Gastrocnemius medialis (tissue), 4 donors: ENCODE data around the gene DUSP3. TPM values are rescaled to one million over a fixed set of nuclear protein-coding genes. Genes with fewer than 3 reads are reported as not detected.

Experiments
- ATAC-seq, 2 donors: fragments of 150-250 bp; one replicate each; pipeline ENCODE4 v1.9.1; 2016
- DNase-seq, 2 donors: peaks; one replicate each; pipeline ENCODE4 v3.0.0-alpha.2; 2019
- H3K27ac ChIP-seq, 4 donors: fragments of 200-600 bp; sonication (generic); 1 replicate in 1 of 4; 2 replicates in 3 of 4; pipeline ENCODE4 v1.5.1; 2016 to 2018; ENCODE audit warnings: mild to moderate bottlenecking in 2 of 4, moderate library complexity in 1 of 4
- H3K27me3 ChIP-seq, 3 donors: fragments of 200-600 bp; sonication (generic) in 2 of 3; 1 replicate in 1 of 3; 2 replicates in 2 of 3; pipeline versions ENCODE4 v1.5.1 to v1.6.0; 2016 to 2019; ENCODE audit warnings: mild to moderate bottlenecking in 1 of 3, moderate library complexity in 1 of 3
- H3K36me3 ChIP-seq, 2 donors: fragments of 200-600 bp; sonication (generic) in 1 of 2; one replicate each; pipeline ENCODE4 v1.5.1; 2017 to 2018
- H3K4me1 ChIP-seq, 2 donors: fragments of 200-600 bp; sonication (generic) in 1 of 2; one replicate each; pipeline ENCODE4 v1.5.1; 2016 to 2017; ENCODE audit warnings: mild to moderate bottlenecking in 2 of 2
- H3K4me3 ChIP-seq, 4 donors: fragments of 200-600 bp; sonication (generic) in 3 of 4; 1 replicate in 1 of 4; 2 replicates in 3 of 4; pipeline ENCODE4 v1.5.1; 2016 to 2019; ENCODE audit warnings: mild to moderate bottlenecking in 2 of 4
- H3K9me3 ChIP-seq, 3 donors: fragments of 200-600 bp; sonication (generic) in 2 of 3; 1 replicate in 1 of 3; 2 replicates in 2 of 3; pipeline ENCODE4 v1.5.1; 2016 to 2019
- POLR2A ChIP-seq, 2 donors: fragments of 450-650 bp; IDR thresholded peaks; one replicate each; pipeline ENCODE4 v1.6.1; 2017; ENCODE audit warnings: antibody characterized with exemption in 2 of 2, mild to moderate bottlenecking in 2 of 2, moderate library complexity in 2 of 2
- in situ Hi-C, 4 donors: fragments of 200-750 bp; cut with MboI; loops; one replicate each; pipeline versions ENCODE4 v1.15.0 to v1.8.0; 2017; ENCODE audit warnings: low sequenced_read_pairs in 4 of 4
- intact Hi-C: fragments of 100-400 bp; cut with DNase I; formaldehyde crosslinking; loops from one replicate; pipeline ENCODE4 v1.15.1; 2023; ENCODE audit warnings: low total_unique reads
- total RNA-seq, 4 donors: library from RNA; depleted of rRNA; stranded (reverse); fragments of >200 nt; gene quantifications; one replicate each; pipeline versions ENCODE4 v1.1.0 to v1.2.3, GENCODE V29; 2016
- TF ChIP-seq, protein P1 (sequence below), 5 experiments: fragments of 450-650 bp in 3 of 5; fragments of 200-600 bp in 2 of 5; sonication (generic) in 2 of 5; IDR thresholded peaks in 4 of 5; conservative IDR thresholded peaks in 1 of 5; 1 replicate in 4 of 5; 2 replicates in 1 of 5; pipeline ENCODE4 v1.5.1; 2016 to 2019; ENCODE audit warnings: antibody characterized with exemption in 5 of 5, mild to moderate bottlenecking in 3 of 5, moderate library complexity in 3 of 5

The DUSP3 gene
- total RNA-seq, 4 donors from 2014 or later: 121 to 184 (median 145) TPM

DNA sequence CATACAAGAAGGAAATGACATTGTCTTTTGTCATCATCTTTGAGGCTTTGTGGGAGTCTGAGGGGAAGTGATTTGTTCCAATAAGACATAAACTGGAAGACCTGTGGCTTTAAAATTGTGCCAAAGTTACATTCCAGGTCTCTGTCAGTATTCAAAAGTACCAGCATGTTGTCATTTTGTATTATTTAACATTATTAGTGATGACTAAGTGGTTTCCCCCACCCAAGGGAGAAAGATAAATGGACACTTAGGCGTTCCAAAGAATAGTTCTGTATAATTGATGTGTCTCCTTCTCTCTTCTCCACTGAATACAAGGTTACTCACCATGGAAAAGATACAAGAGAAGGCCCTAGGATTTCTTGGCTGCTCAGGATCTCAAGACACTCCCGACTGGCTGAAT lies 5.3 kb upstream of the DUSP3 start:
- no peak for TF ChIP-seq POLR2A (IDR thresholded peaks at IDR 0.05)
- TF ChIP-seq, protein P1, sequence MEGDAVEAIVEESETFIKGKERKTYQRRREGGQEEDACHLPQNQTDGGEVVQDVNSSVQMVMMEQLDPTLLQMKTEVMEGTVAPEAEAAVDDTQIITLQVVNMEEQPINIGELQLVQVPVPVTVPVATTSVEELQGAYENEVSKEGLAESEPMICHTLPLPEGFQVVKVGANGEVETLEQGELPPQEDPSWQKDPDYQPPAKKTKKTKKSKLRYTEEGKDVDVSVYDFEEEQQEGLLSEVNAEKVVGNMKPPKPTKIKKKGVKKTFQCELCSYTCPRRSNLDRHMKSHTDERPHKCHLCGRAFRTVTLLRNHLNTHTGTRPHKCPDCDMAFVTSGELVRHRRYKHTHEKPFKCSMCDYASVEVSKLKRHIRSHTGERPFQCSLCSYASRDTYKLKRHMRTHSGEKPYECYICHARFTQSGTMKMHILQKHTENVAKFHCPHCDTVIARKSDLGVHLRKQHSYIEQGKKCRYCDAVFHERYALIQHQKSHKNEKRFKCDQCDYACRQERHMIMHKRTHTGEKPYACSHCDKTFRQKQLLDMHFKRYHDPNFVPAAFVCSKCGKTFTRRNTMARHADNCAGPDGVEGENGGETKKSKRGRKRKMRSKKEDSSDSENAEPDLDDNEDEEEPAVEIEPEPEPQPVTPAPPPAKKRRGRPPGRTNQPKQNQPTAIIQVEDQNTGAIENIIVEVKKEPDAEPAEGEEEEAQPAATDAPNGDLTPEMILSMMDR (IDR thresholded peaks at IDR 0.05 in 4 of 5, conservative IDR thresholded peaks at IDR 0.05 in 1 of 5): no peak
- peaks cover 4 to 6% of the 10 kb centered on the region in 2 donors for H3K4me1 ChIP-seq
- no peak overlapping the region for H3K27ac ChIP-seq
- no peaks in the 10 kb centered on the region for H3K9me3 ChIP-seq
- H3K4me3 ChIP-seq: no peak overlapping the region
- in situ Hi-C loops (loop anchor here in 1 of 4 donors (10.0 kb wide), 1 partner anchor 61 kb away; the partner anchor contains the start of gene CD300LG), intact Hi-C loops (no loop called here)
- no peaks in the 10 kb centered on the region for H3K27me3 ChIP-seq
- ATAC-seq (no peak), DNase-seq (no peak)
- H3K36me3 ChIP-seq: no peaks in the 10 kb centered on the region

- no peak overlapping the region for H3K4me3 ChIP-seq
- ATAC-seq: no peak
- intact Hi-C loops: no loop called here
- H3K9me3 ChIP-seq: no peaks in the 10 kb centered on the region
- TF ChIP-seq POLR2A (IDR thresholded peaks at IDR 0.05): no peak
- TF ChIP-seq, protein P1 (IDR thresholded peaks at IDR 0.05 in 4 of 5, conservative IDR thresholded peaks at IDR 0.05 in 1 of 5): no peak
- H3K27ac ChIP-seq: no peak overlapping the region
- DNase-seq: no peak
- H3K4me1 ChIP-seq: peaks cover 4 to 6% of the 10 kb centered on the region in 2 donors
- in situ Hi-C loops: loop anchor here in 1 of 4 donors (10.0 kb wide), 1 partner anchor 62 kb away; the partner anchor contains the start of gene CD300LG
- no peaks in the 10 kb centered on the region for H3K36me3 ChIP-seq
- H3K27me3 ChIP-seq: no peaks in the 10 kb centered on the region
These were observed 4.3 kb upstream of the DUSP3 start for GRCh38 chr17:43782913-43783680.

GRCh38 chr17:43780135-43780534 lies 1.4 kb upstream of the DUSP3 start, which contains the start of gene CFAP97D1:
Gene CFAP97D1 (plus strand): TSS chr17:43780435. CDS start chr17:43780463, 28 bp downstream.
- Histone ChIP-seq H3K9me3 (no peaks in the 10 kb centered on the region), H3K4me3 (peak within 1 kb of the TSS; percentile 77 to 100 (median 92)), H3K4me1 (peaks cover 31 to 36% of the 10 kb centered on the region in 2 donors), H3K36me3 (no peaks in the 10 kb centered on the region), H3K27me3 (no peaks in the 10 kb centered on the region), H3K27ac (peak within 1 kb of the TSS; percentile 98 to 100 (median 100))
- in situ Hi-C loops (loop anchor here in 1 of 4 donors (10.0 kb wide), 1 partner anchor 65 kb away; the partner anchor contains the start of gene CD300LG), intact Hi-C loops (no loop called here)
- TF ChIP-seq, protein P1 (IDR thresholded peaks at IDR 0.05 in 4 of 5, conservative IDR thresholded peaks at IDR 0.05 in 1 of 5): no peak
- no peak for TF ChIP-seq POLR2A (IDR thresholded peaks at IDR 0.05)
- DNase-seq (no peak), ATAC-seq (no peak)

GRCh38 chr17:43779145-43780125 lies 658 bp upstream of the DUSP3 start:
- TF ChIP-seq, protein P1 (IDR thresholded peaks at IDR 0.05 in 4 of 5, conservative IDR thresholded peaks at IDR 0.05 in 1 of 5): peak in 2 of 5 experiments; percentile 16 to 33
- TF ChIP-seq POLR2A (IDR thresholded peaks at IDR 0.05): no peak
- intact Hi-C loops (loop anchor here (1.0 to 10.0 kb wide), 5 partner anchors 67 to 1515 kb away; partner anchors contain the start of genes PTGES3L and RUNDC1), in situ Hi-C loops (loop anchor here in 1 of 4 donors (10.0 kb wide), 1 partner anchor 65 kb away; the partner anchor contains the start of gene CD300LG)
- DNase-seq (no peak), ATAC-seq (peak in 1 of 2 donors; percentile 7)
- peaks cover 0 to 2% of the 10 kb centered on the region in 2 donors for H3K36me3 ChIP-seq
- no peaks in the 10 kb centered on the region for H3K27me3 ChIP-seq
- H3K9me3 ChIP-seq: no peaks in the 10 kb centered on the region
- H3K4me1 ChIP-seq: peaks cover 38 to 42% of the 10 kb centered on the region in 2 donors
- H3K27ac ChIP-seq: peak overlapping the region; percentile 98 to 100 (median 100)
- peak overlapping the region; percentile 77 to 100 (median 92) for H3K4me3 ChIP-seq
